ENCODE measurements around the gene UBAC1.
"Not testable (repeated sequence)": the region's sequence is repeated elsewhere in the genome, so short reads cannot be mapped to it uniquely, and the experiment has no call there.

The UBAC1 gene

GRCh38 chr9:135959814-135960213 is 1.4 kb downstream of the UBAC1 start:
- no peak for DNase-seq (ENCODE audit: low read depth)

DNA sequence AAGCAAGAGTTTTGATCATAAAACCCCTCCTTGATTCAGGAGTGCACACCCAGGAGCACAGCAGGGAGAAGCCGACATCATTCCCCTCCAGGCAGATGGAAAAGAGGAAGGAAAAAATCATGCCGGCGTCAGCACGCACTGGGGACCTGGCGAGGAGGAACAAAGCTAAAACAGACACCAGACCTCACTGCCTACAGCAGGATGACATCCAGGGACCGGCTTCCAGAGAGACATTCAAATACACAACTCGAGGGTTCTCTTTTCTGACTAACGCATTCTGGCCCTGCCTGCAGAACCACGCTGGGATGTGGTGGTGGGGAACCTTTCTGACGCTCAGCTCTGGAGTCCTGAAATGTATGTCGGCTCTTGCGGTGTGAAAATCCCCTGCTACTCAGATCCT is 2.7 kb downstream of the UBAC1 start:
- no peak for DNase-seq (ENCODE audit: low read depth)

DNA sequence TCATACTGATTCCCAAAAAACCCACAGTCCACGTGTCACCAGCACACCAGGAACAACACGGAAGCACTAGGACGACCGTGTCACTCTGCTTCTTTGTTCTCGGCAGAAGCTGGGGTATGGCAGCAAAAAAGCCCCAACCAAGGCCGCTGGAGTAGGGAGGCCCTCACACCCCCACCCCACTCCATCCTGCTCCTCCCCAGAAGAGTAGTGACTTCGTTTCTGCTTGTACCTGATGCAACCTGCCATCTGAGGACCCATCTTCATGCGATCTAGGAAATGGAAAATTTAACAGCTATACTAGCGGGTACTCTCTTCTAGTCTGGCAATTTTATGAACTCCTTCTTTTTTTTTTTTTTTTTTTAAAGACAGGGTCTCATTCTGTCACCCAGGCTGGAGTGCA is 3.7 kb downstream of the UBAC1 start:
- DNase-seq (ENCODE audit: low read depth): no peak

DNA sequence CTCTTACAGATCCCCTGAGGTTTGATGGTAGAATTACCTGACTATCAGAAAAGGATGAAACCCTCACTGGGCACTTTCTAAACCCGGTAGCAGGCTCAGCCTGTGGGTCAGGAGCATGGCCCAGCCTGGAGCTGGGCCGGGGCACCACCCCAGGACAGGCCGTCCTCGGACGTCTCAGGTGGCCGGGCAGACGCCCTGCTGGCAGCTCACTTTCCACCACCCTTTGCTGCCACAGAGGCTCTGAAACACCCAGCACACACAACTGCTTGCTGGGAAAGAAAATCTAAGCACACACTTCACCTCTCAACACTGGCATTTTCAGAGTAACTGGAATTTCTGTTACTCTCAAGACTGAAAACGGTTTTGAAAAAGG is 4.4 kb downstream of the UBAC1 start:
- no peak for DNase-seq (ENCODE audit: low read depth)

- DNase-seq (ENCODE audit: low read depth): no peak
These were observed 5.0 kb downstream of the UBAC1 start for GRCh38 chr9:135955934-135956801.

- no peak for DNase-seq (ENCODE audit: low read depth)
These were observed 8.4 kb downstream of the UBAC1 start for GRCh38 chr9:135952664-135953206.

- no peak for DNase-seq (ENCODE audit: low read depth)
These were observed 9.1 kb downstream of the UBAC1 start for GRCh38 chr9:135951889-135952663.

DNA sequence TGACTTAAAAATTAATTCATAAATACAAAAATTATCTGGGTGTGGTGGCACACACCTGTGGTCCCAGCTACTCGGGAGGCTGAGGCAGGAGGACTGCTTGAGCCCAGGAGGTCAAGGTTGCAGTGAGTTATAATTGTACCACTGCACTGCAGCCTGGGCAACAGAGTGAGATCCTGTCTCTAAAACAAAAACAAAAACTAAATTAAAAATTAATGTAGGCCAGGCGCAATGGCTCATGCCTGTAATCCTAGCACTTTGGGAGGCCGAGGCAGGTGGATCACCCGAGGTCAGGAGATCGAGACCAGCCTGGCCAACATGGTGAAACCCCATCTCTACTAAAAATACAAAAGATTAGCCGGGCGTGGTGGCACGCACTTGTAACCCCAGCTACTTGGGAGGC is 9.9 kb downstream of the UBAC1 start:
- not testable (repeated sequence) for DNase-seq (ENCODE audit: low read depth)

GRCh38 chr9:135950841-135951240 is 10.3 kb downstream of the UBAC1 start:
- not testable (repeated sequence) for DNase-seq (ENCODE audit: low read depth)

DNA sequence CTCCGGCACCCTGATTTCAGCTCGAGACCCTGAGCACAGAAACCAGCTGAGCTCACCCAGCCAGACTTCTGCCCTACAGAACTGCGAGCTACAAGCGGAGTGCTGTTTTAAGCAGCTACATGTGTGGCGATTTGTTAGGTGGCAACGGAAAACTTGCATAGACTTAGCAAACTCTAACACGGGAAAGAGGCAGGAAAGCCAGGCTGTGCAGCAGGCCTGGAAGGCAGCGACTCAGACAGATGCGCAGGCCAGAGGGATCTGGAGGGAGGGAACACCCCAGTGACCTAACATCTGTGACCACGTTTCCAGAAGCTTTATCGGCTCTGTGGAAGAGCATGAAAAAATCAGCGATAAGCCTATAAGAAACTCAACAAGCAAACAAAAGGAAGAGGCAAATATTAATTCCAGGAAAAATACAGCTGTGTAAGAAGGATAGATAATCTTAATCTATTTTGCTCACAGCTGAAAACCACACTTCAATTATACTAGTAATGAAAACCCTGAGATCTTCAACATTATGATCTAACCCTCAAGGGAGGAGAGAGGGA is 11.0 kb downstream of the UBAC1 start:
- no peak for DNase-seq (ENCODE audit: low read depth)

DNA sequence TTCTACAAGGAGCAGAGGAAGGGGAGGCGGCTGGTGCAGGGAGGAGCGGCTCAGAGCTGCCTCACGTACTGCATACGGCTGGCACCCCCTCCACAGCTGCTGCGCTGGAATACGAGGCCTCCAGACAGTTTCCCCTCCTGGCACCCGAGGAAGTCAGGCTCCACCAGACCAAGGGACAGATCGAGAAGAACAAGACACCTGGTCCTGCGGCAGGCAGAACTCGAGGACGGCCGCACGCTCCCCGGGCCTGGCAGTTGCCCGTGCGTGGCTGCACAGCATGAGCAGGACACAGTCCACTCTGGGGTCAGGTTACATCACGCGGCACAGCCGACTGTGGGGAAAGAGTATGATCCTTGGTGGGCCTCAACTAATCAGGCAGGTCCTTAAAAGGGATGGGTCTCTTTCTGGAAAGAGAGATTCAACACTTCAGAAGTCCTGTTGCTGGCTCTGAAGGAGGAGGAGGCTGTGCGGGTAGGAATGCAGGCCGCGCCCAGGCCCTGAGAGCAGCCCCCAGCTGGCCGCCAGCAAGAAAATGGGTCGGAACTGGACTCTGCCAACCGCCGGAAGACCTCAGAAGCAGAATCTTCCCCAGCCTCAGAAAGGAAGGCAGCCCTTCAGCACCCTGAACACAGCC is 11.6 kb downstream of the UBAC1 start:
- no peak for DNase-seq (ENCODE audit: low read depth)

DNA sequence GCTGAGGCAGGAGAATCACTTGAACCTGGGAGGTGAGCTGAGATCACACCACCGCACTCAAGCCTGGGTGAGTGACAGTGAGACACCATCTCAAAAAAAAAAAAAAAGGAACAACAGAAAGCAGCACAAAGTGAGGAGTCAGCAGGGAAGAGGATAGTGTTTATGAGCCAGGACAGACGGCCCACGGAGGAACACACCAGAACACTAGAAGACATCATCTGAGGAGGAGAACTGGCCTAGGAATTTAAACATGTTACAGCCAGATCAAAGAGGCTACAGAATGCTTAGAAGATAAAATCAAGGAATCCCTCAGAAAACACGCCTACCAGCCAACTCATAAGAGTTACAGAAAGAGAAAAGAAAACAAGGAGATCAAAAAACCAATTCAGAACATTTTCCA is 12.2 kb downstream of the UBAC1 start:
- no peak for DNase-seq (ENCODE audit: low read depth)

GRCh38 chr9:135948446-135948845 is 12.7 kb downstream of the UBAC1 start:
- no peak for DNase-seq (ENCODE audit: low read depth)

- DNase-seq (ENCODE audit: low read depth): no peak
These were observed 13.6 kb downstream of the UBAC1 start for GRCh38 chr9:135947582-135947981.

DNA sequence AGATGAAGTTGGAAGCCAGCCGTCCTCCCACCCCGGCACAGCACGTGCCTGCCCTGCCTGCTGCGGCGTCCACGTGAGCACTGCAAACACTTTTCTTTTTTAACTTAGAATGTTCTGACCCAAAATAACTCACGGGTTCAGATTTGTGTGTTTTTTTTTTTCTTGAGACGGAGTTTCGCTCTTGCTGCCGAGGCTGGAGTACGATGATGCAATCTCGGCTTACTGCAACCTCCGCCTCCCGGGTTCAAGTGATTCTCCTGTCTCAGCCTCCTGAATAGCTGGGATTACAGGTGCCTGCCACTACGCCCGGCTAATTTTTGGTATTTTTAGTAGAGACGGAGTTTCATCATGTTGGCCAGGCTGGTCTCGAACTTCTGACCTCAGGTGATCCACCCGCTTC is 14.1 kb downstream of the UBAC1 start:
- DNase-seq (ENCODE audit: low read depth): not testable (repeated sequence)

DNA sequence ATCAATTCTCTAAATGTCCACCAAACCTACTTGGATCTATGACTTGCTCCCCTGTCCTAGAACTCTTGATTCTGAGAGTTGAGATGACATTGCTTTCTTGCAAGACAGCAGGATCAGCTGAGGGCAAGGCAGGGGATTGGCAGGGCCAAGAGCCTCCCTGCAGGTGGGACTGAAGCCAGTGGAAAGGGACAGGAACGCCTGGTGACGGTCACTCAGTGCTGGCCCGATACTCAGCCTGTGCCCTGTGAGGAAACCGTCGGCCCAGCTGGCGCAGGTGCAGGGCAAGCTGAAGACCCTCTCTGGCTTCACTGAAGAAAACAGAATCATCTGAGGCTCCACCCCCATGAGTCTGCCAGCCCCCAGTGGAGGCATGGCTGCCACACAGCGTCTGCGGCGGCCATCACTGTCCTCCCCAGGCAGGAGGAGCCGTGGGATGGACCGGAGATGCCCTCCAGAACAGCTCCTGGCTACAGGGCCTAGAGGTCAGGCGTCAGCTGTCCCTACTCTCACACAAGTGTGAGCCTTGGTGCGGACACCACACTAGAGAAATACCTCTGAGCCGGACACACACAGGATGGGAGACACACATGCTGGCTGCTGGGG is 14.7 kb downstream of the UBAC1 start:
- no peak for DNase-seq (ENCODE audit: low read depth)

DNA sequence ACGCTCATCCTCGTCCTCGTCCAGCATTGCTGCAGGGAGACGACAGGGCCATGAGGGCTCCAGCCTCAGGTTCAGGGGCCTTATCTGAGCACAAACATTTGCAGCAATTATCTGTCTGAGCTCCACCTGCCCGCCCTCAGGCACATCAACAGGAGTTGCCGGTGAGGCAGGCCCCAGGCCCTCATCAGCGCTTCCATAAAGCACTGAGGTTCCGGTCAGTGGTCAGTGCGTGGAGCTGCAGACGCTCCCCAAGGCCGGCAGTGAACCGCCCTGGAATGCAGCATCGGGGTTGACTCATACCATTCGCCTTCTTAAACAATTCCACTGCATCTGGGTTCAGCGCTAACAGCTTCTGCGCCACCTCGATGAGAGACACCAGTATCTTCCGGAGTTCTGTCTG is 15.2 kb downstream of the UBAC1 start:
- DNase-seq (ENCODE audit: low read depth): no peak

- DNase-seq (ENCODE audit: low read depth): no peak
These were observed 16.5 kb downstream of the UBAC1 start for GRCh38 chr9:135944444-135945252.

DNA sequence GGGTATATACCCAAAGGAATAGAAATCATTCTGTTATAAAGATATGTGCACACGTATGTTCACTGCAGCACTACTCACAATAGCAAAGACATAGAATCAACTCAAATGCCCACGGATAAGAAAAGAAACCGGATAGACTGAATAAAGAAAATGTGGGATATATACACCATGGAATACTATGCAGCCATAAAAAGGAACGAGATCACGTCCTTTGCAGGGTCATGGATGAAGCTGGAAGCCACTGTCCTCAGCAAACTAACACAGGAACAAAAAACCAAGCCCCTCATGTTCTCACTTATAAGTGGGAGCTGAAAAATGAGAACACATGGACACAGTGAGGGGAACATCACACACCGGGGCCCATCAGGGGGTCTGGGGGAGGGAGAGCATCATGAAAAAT is 17.6 kb downstream of the UBAC1 start:
- DNase-seq (ENCODE audit: low read depth): not testable (repeated sequence)

GRCh38 chr9:135941288-135941995 is 19.7 kb downstream of the UBAC1 start:
- no peak for DNase-seq (ENCODE audit: low read depth)

Measured in stimulated activated CD8-positive, alpha-beta memory T cell treated with anti-CD3 and anti-CD28 coated beads, Interleukin-12 subunit alpha, Interleukin-12 subunit beta, amount 100 ng/mL, for 4 hours (primary cell).